RWPE2 (cell line): Measurements from ENCODE around the gene SNX24.

Experiments
- ATAC-seq: fragments of 200-7000 bp; cut with Tn5 transposase; 3 replicates; pipeline ENCODE4 v1.9.1; 2021; ENCODE audit warnings: low read depth
- DNase-seq: peaks from one replicate; pipeline ENCODE4 v3.0.0-alpha.2; 2020; ENCODE audit warnings: low spot score
- H3K27ac ChIP-seq: fragments of 450-650 bp; 2 replicates; pipeline ENCODE4 v1.5.1; 2017; ENCODE audit warnings: mild to moderate bottlenecking; ENCODE audit not compliant: poor library complexity, severe bottlenecking
- H3K27me3 ChIP-seq: fragments of 250-450 bp; sonication (Bioruptor Pico); 2 replicates; pipeline ENCODE4 v1.5.1; 2021; ENCODE audit warnings: mild to moderate bottlenecking, moderate library complexity; ENCODE audit not compliant: insufficient read depth, poor library complexity, severe bottlenecking
- H3K36me3 ChIP-seq: fragments of 250-450 bp; sonication (Bioruptor Pico); 2 replicates; pipeline ENCODE4 v1.5.1; 2020; ENCODE audit warnings: low read depth, mild to moderate bottlenecking, moderate library complexity
- H3K4me1 ChIP-seq: fragments of 250-450 bp; sonication (Bioruptor Pico); 2 replicates; pipeline ENCODE4 v1.5.1; 2021; ENCODE audit warnings: mild to moderate bottlenecking, moderate library complexity; ENCODE audit not compliant: insufficient read depth, poor library complexity, severe bottlenecking
- H3K4me3 ChIP-seq: fragments of 250-450 bp; sonication (Bioruptor Pico); 2 replicates; pipeline ENCODE4 v1.5.1; 2021; ENCODE audit warnings: mild to moderate bottlenecking, moderate library complexity; ENCODE audit not compliant: severe bottlenecking
- H3K9me3 ChIP-seq: fragments of 250-450 bp; sonication (Bioruptor Pico); 2 replicates; pipeline ENCODE4 v1.5.1; 2021; ENCODE audit warnings: mild to moderate bottlenecking, moderate library complexity; ENCODE audit not compliant: severe bottlenecking
- CTCF ChIP-seq: fragments of 450-650 bp; IDR thresholded peaks from one replicate; pipeline ENCODE4 v1.5.1; 2017; ENCODE audit warnings: mild to moderate bottlenecking, moderate library complexity; ENCODE audit not compliant: poor library complexity, severe bottlenecking

SNX24 gene

GRCh38 chr5:122941737-122942136 lies 96.3 kb downstream of the SNX24 start:
- no peak for TF ChIP-seq CTCF
- H3K27me3 ChIP-seq = no peaks in the 10 kb centered on the region
- no peak for ATAC-seq
- DNase-seq = no peak
- no peak overlapping the region for H3K4me3 ChIP-seq
- H3K36me3 ChIP-seq = peaks cover 20% of the 10 kb centered on the region; the same call in 1 of the 2 replicates
- H3K4me1 ChIP-seq = no peaks in the 10 kb centered on the region
- H3K9me3 ChIP-seq = no peaks in the 10 kb centered on the region
- H3K27ac ChIP-seq = no peak overlapping the region

- no peaks in the 10 kb centered on the region for H3K27me3 ChIP-seq
- ATAC-seq = peak; percentile 14; the same call in 1 of the 3 replicates
- TF ChIP-seq CTCF = no peak
- no peak overlapping the region for H3K4me3 ChIP-seq
- no peak for DNase-seq
- peaks cover 17% of the 10 kb centered on the region; the same call in 1 of the 2 replicates for H3K36me3 ChIP-seq
- H3K9me3 ChIP-seq = no peaks in the 10 kb centered on the region
- H3K27ac ChIP-seq = no peak overlapping the region
- H3K4me1 ChIP-seq = no peaks in the 10 kb centered on the region
Measured at GRCh38 chr5:122942164-122942914, 96.9 kb downstream of the SNX24 start.

GRCh38 chr5:122943050-122943698 lies 97.8 kb downstream of the SNX24 start:
- ATAC-seq (no peak), DNase-seq (no peak)
- Histone ChIP-seq H3K27ac (no peak overlapping the region), H3K36me3 (peaks cover 15% of the 10 kb centered on the region; the same call in 1 of the 2 replicates), H3K9me3 (no peaks in the 10 kb centered on the region), H3K4me1 (no peaks in the 10 kb centered on the region), H3K4me3 (no peak overlapping the region), H3K27me3 (no peaks in the 10 kb centered on the region)
- no peak for TF ChIP-seq CTCF

- DNase-seq = no peak
- peaks cover 17% of the 10 kb centered on the region; the same call in 1 of the 2 replicates for H3K36me3 ChIP-seq
- no peak overlapping the region for H3K4me3 ChIP-seq
- no peaks in the 10 kb centered on the region for H3K27me3 ChIP-seq
- no peaks in the 10 kb centered on the region for H3K9me3 ChIP-seq
- H3K4me1 ChIP-seq = no peaks in the 10 kb centered on the region
- ATAC-seq = no peak
- no peak overlapping the region for H3K27ac ChIP-seq
- no peak for TF ChIP-seq CTCF
Measured at GRCh38 chr5:122944051-122944450, 98.6 kb downstream of the SNX24 start.

- DNase-seq (no peak), ATAC-seq (no peak)
- no peak for TF ChIP-seq CTCF
- H3K4me3 ChIP-seq = no peak overlapping the region
- no peaks in the 10 kb centered on the region for H3K4me1 ChIP-seq
- H3K9me3 ChIP-seq = no peaks in the 10 kb centered on the region
- no peak overlapping the region for H3K27ac ChIP-seq
- peaks cover 13% of the 10 kb centered on the region; the same call in 1 of the 2 replicates for H3K36me3 ChIP-seq
- no peaks in the 10 kb centered on the region for H3K27me3 ChIP-seq
Measured at GRCh38 chr5:122947372-122947771, 102.0 kb downstream of the SNX24 start.
